A549 (cell line): ENCODE data around the gene IRX4. TPM values are rescaled to one million over a fixed set of nuclear protein-coding genes. Genes with fewer than 3 reads are reported as not detected.

Experiments
- ATAC-seq, 2 experiments: fragments of 200-7000 bp in 1 of 2; fragments of >200 bp in 1 of 2; cut with Nextera tagmentation in 1 of 2; cut with Tn5 transposase in 1 of 2; 3 replicates each; pipeline versions ENCODE4 v1.8.0 to v1.9.1; 2018 to 2020; ENCODE audit warnings: mild to moderate bottlenecking in 1 of 2, moderate library complexity in 1 of 2
- CTCF ChIA-PET: fragments of 300-600 bp; sonication (Branson Sonifier 250); formaldehyde crosslinking; extraction: SDS; loops from one replicate; lab custom pipeline; 2021; ENCODE audit warnings: antibody characterized with exemption, inconsistent platforms; lab: Yijun Ruan, JAX
- POLR2A ChIA-PET: fragments of 350-600 bp; formaldehyde crosslinking; extraction: SDS; loops from one replicate; lab custom pipeline; 2021; ENCODE audit warnings: antibody characterized with exemption, inconsistent platforms; lab: Yijun Ruan, JAX
- DNase-seq, 2 experiments: peaks; one replicate each; pipeline versions ENCODE4 v3.0.0 to v3.0.0-alpha.2; 2011 to 2016; ENCODE audit warnings: low read depth in 1 of 2, low spot score in 1 of 2
- FAIRE-seq: peaks from 2 replicates; lab custom pipeline; 2011; peaks lifted over from hg19 to GRCh38; lab: Jason Lieb, UNC
- H3K27ac ChIP-seq, 2 experiments: fragments of >200 bp; sonication (Bioruptor Twin); formaldehyde crosslinking; 3 replicates each; pipeline ENCODE4 v1.5.1; 2016 to 2017
- H3K4me1 ChIP-seq: fragments of >200 bp; sonication (Bioruptor Twin); formaldehyde crosslinking; 3 replicates; pipeline ENCODE4 v1.6.1; 2016
- H3K4me2 ChIP-seq: fragments of >200 bp; sonication (Bioruptor Twin); formaldehyde crosslinking; 3 replicates; pipeline ENCODE4 v1.6.1; 2016
- H3K4me3 ChIP-seq: fragments of >200 bp; sonication (Bioruptor Twin); formaldehyde crosslinking; 3 replicates; pipeline ENCODE4 v1.5.1; 2016
- H3K9me3 ChIP-seq: fragments of >200 bp; sonication (Bioruptor Twin); formaldehyde crosslinking; 3 replicates; pipeline ENCODE4 v1.6.1; 2016
- CEBPB ChIP-seq, 2 experiments: fragments of >200 bp in 1 of 2; sonication (Bioruptor Twin) in 1 of 2; formaldehyde crosslinking in 1 of 2; IDR thresholded peaks; 2 replicates each; pipeline ENCODE4 v1.6.1; 2012 to 2016
- ESRRA ChIP-seq: fragments of 150-350 bp; IDR thresholded peaks from 2 replicates; pipeline ENCODE4 v1.6.1; 2014; ENCODE audit warnings: mild to moderate bottlenecking, low read length, borderline replicate concordance
- GATA3 ChIP-seq: IDR thresholded peaks from 2 replicates; pipeline ENCODE4 v1.6.1; 2012; ENCODE audit warnings: borderline replicate concordance
- HDAC2 ChIP-seq: fragments of 200-600 bp; sonication (generic); IDR thresholded peaks from 2 replicates; pipeline ENCODE4 v1.6.1; 2016
- HOXA7 ChIP-seq: fragments of 250-450 bp; sonication (Bioruptor Pico); IDR thresholded peaks from 2 replicates; pipeline ENCODE4 v1.5.0; 2020; ENCODE audit warnings: mild to moderate bottlenecking, moderate library complexity
- HOXB13 ChIP-seq: fragments of 250-450 bp; sonication (Bioruptor Pico); IDR thresholded peaks from 2 replicates; pipeline ENCODE4 v1.5.0; 2020; ENCODE audit warnings: low read depth, mild to moderate bottlenecking, moderate library complexity
- JUN ChIP-seq, 2 experiments: fragments of >200 bp; sonication (Bioruptor Twin); formaldehyde crosslinking; IDR thresholded peaks; 2 replicates in 1 of 2; 3 replicates in 1 of 2; pipeline ENCODE4 v1.6.1; 2016 to 2017
- JUNB ChIP-seq: fragments of >200 bp; sonication (Bioruptor Twin); formaldehyde crosslinking; IDR thresholded peaks from 2 replicates; pipeline ENCODE4 v1.6.1; 2016
- MYC ChIP-seq: IDR thresholded peaks from 2 replicates; pipeline ENCODE4 v1.6.1; 2012; ENCODE audit warnings: mild to moderate bottlenecking, inconsistent platforms, low read length, improper control_type of control experiment, borderline replicate concordance
- NFE2L2 ChIP-seq: fragments of 150-350 bp; conservative IDR thresholded peaks from 2 replicates; pipeline ENCODE4 v1.6.1; 2014; ENCODE audit warnings: low read length
- PHF8 ChIP-seq: fragments of 200-600 bp; sonication (generic); IDR thresholded peaks from 2 replicates; pipeline ENCODE4 v1.6.1; 2016; ENCODE audit warnings: low read depth, mild to moderate bottlenecking, antibody characterized with exemption, moderate library complexity, borderline replicate concordance
- RNF2 ChIP-seq: fragments of 200-600 bp; sonication (generic); IDR thresholded peaks from 2 replicates; pipeline ENCODE4 v1.6.1; 2016; ENCODE audit warnings: low read depth, mild to moderate bottlenecking, antibody characterized with exemption, moderate library complexity, borderline replicate concordance
- TP53 ChIP-seq: fragments of 250-450 bp; sonication (Bioruptor Pico); IDR thresholded peaks from 2 replicates; pipeline ENCODE4 v1.5.0; 2021; ENCODE audit warnings: mild to moderate bottlenecking, moderate library complexity
- ZC3H11A ChIP-seq: fragments of 450-650 bp; IDR thresholded peaks from 2 replicates; pipeline ENCODE4 v1.6.1; 2014; ENCODE audit warnings: antibody characterized with exemption, mild to moderate bottlenecking
- ZFP36 ChIP-seq: fragments of 450-650 bp; IDR thresholded peaks from 2 replicates; pipeline ENCODE4 v1.6.1; 2014; ENCODE audit warnings: borderline replicate concordance; ENCODE audit not compliant: partially characterized antibody
- WGBS: methylation state at CpG from one replicate; pipeline ENCODE4 v1.1.6; 2017; ENCODE audit errors: missing lambda C conversion rate; 5-methylcytosine and 5-hydroxymethylcytosine counted together
- polyA plus RNA-seq, 4 experiments: library from polyadenylated mRNA; depleted of rRNA in 3 of 4; stranded (reverse); fragments of >200 nt; fragmentation: RNase III in 1 of 4; extraction: RNeasy Plus Mini Kit Qiagen cat#74134 plus additional on column Dnase treatment in 1 of 4; gene quantifications; 2 replicates in 3 of 4; 3 replicates in 1 of 4; pipeline ENCODE4 v1.2.3, GENCODE V29; 2011 to 2017
- TF ChIP-seq, protein P1 (sequence below): fragments of >200 bp; sonication (Bioruptor Twin); formaldehyde crosslinking; IDR thresholded peaks from 3 replicates; pipeline ENCODE4 v1.6.1; 2016
- TF ChIP-seq, protein P2 (sequence below): IDR thresholded peaks from 2 replicates; pipeline ENCODE4 v1.6.1; 2012
- TF ChIP-seq, protein P3 (sequence below): fragments of >200 bp; sonication (Bioruptor Twin); formaldehyde crosslinking; IDR thresholded peaks from 2 replicates; pipeline ENCODE4 v1.6.1; 2016
- TF ChIP-seq, protein P4 (sequence below): fragments of 150-350 bp; IDR thresholded peaks from 2 replicates; pipeline ENCODE4 v1.6.1; 2014; ENCODE audit warnings: low read depth, mild to moderate bottlenecking, low read length
- TF ChIP-seq, protein P5 (sequence below): IDR thresholded peaks from 2 replicates; pipeline ENCODE4 v1.6.1; 2012

IRX4 gene
- polyA plus RNA-seq, 2 of the 4 experiments (the other 2 are of a cell fraction): 0.04 to 0.06 TPM

DNA sequence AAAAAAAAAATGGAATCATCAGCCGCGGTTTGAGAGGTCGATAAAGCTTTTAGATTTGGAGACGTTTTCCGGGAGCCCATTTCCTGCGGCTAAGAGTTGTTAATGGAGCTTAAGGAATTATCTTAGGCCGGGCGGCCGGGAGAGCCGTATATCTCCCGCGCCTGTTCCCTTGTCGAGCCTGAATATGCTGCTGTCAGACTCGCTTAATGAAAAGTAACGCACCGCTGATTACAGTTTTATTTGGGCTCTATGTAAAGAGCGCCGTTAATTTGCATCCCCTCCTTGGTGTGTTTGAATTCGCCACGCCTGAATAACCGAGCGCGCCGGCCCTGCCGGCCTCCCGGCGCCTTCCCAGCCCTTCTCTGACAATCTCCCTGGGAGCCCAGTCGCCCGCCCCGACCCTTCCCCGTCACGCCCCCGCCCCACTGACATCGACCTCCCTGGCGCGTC lies 7.9 kb downstream of the IRX4 start:
- ChIA-PET POLR2A (interaction anchor here (0.7 to 0.9 kb wide), 2 partner anchors 23 to 55 kb away, joined by 3 to 6 read pairs; no protein-coding TSS in a partner anchor), CTCF (interaction anchor here (1.1 to 2.3 kb wide), 2 partner anchors 9 to 102 kb away, joined by 3 to 6 read pairs; partner anchors contain the start of gene IRX4)
- no peak overlapping the region for H3K4me2 ChIP-seq
- no peaks in the 10 kb centered on the region for H3K4me1 ChIP-seq
- H3K4me3 ChIP-seq: no peak overlapping the region
- WGBS: 31% methylated on average over 27 of the region's 36 CpGs
- no peak overlapping the region for H3K27ac ChIP-seq
- FAIRE-seq: no peak
- no peak for DNase-seq
- ATAC-seq: no peak
- no peak for TF ChIP-seq ESRRA
- TF ChIP-seq HOXA7 (CRISPR knock-in tag): no peak
- TF ChIP-seq JUNB: no peak
- no peak for TF ChIP-seq CEBPB (IDR thresholded peaks at IDR 0.05)
- no peak for TF ChIP-seq GATA3
- TF ChIP-seq, protein P1, sequence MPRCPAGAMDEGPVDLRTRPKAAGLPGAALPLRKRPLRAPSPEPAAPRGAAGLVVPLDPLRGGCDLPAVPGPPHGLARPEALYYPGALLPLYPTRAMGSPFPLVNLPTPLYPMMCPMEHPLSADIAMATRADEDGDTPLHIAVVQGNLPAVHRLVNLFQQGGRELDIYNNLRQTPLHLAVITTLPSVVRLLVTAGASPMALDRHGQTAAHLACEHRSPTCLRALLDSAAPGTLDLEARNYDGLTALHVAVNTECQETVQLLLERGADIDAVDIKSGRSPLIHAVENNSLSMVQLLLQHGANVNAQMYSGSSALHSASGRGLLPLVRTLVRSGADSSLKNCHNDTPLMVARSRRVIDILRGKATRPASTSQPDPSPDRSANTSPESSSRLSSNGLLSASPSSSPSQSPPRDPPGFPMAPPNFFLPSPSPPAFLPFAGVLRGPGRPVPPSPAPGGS: no peak
- TF ChIP-seq RNF2: no peak
- TF ChIP-seq ZFP36: no peak
- TF ChIP-seq HDAC2: no peak
- TF ChIP-seq, protein P2, sequence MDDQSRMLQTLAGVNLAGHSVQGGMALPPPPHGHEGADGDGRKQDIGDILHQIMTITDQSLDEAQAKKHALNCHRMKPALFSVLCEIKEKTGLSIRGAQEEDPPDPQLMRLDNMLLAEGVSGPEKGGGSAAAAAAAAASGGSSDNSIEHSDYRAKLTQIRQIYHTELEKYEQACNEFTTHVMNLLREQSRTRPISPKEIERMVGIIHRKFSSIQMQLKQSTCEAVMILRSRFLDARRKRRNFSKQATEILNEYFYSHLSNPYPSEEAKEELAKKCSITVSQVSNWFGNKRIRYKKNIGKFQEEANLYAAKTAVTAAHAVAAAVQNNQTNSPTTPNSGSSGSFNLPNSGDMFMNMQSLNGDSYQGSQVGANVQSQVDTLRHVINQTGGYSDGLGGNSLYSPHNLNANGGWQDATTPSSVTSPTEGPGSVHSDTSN: no peak
- no peak for TF ChIP-seq JUN (IDR thresholded peaks at IDR 0.05)
- TF ChIP-seq, protein P3, sequence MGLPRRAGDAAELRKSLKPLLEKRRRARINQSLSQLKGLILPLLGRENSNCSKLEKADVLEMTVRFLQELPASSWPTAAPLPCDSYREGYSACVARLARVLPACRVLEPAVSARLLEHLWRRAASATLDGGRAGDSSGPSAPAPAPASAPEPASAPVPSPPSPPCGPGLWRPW: no peak
- no peak for TF ChIP-seq MYC
- TF ChIP-seq ZC3H11A: no peak
- no peak for TF ChIP-seq PHF8
- no peak for TF ChIP-seq NFE2L2
- no peak for TF ChIP-seq TP53 (CRISPR knock-in tag)
- TF ChIP-seq, protein P4, sequence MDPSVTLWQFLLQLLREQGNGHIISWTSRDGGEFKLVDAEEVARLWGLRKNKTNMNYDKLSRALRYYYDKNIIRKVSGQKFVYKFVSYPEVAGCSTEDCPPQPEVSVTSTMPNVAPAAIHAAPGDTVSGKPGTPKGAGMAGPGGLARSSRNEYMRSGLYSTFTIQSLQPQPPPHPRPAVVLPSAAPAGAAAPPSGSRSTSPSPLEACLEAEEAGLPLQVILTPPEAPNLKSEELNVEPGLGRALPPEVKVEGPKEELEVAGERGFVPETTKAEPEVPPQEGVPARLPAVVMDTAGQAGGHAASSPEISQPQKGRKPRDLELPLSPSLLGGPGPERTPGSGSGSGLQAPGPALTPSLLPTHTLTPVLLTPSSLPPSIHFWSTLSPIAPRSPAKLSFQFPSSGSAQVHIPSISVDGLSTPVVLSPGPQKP: no peak
- TF ChIP-seq, all 56 proteins: peak for 0
- H3K9me3 ChIP-seq: no peaks in the 10 kb centered on the region

DNA sequence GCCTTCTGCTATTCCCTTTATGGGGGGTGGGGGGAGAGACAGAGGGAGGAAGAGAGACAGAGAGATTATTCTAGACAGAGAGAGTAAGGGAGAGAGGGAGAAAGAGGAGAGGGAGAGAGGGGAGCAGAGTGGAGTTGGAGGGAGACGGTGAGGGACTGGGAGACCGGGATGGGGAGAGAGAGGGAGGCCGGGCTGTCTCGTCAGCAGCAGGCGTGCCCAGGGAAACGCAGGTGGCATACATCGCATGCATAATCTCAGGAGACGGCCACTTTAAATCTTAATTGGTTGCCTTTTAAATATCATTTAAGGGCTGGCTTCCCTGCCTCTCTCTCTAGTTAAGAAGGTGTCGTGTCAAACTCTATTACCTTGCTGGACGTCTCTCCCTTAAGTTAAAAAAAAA lies 8.4 kb downstream of the IRX4 start:
- Histone ChIP-seq H3K4me3 (no peak overlapping the region), H3K9me3 (no peaks in the 10 kb centered on the region), H3K4me2 (no peak overlapping the region), H3K4me1 (no peaks in the 10 kb centered on the region), H3K27ac (no peak overlapping the region)
- TF ChIP-seq HOXB13 (CRISPR knock-in tag): no peak
- TF ChIP-seq, protein P5, sequence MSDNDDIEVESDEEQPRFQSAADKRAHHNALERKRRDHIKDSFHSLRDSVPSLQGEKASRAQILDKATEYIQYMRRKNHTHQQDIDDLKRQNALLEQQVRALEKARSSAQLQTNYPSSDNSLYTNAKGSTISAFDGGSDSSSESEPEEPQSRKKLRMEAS: no peak
- POLR2A ChIA-PET: interaction anchor here (0.7 to 0.9 kb wide), 2 partner anchors 23 to 54 kb away, joined by 3 to 6 read pairs; no protein-coding TSS in a partner anchor
- DNase-seq (no peak), FAIRE-seq (no peak), ATAC-seq (no peak)
- CTCF ChIA-PET: interaction anchor here (2.3 kb wide), 1 partner anchor 9 kb away, joined by 6 read pairs; the partner anchor contains the start of gene IRX4
- 60% methylated on average over 10 of the region's 10 CpGs for WGBS
